Neutrophil (primary cell): ENCODE data around the gene ADAMTS4.

Source experiments
- H3K27ac ChIP-seq: fragments of 200-600 bp; sonication (generic); 2 replicates; pipeline ENCODE4 v1.5.1; 2016; ENCODE audit warnings: mild to moderate bottlenecking, moderate library complexity
- H3K27me3 ChIP-seq: fragments of 200-600 bp; sonication (generic); 2 replicates; pipeline ENCODE4 v1.6.0; 2016; ENCODE audit warnings: mild to moderate bottlenecking
- H3K36me3 ChIP-seq: fragments of 200-600 bp; sonication (generic); 2 replicates; pipeline ENCODE4 v1.5.1; 2017
- H3K4me1 ChIP-seq, 2 experiments: fragments of 200-600 bp in 1 of 2; sonication (generic) in 1 of 2; 1 replicate in 1 of 2; 2 replicates in 1 of 2; pipeline versions ENCODE4 v1.5.1 to v1.6.1; 2013 to 2016; ENCODE audit warnings: low read depth in 1 of 2, low read length in 1 of 2, mild to moderate bottlenecking in 1 of 2, moderate library complexity in 1 of 2; ENCODE audit not compliant: control insufficient read depth in 1 of 2, insufficient read depth in 1 of 2
- H3K4me3 ChIP-seq, 2 experiments: fragments of 200-600 bp in 1 of 2; sonication (generic) in 1 of 2; 1 replicate in 1 of 2; 2 replicates in 1 of 2; pipeline ENCODE4 v1.5.1; 2013 to 2016; ENCODE audit warnings: low read depth in 1 of 2, low read length in 1 of 2, mild to moderate bottlenecking in 1 of 2, moderate library complexity in 1 of 2
- H3K9me3 ChIP-seq: fragments of 200-600 bp; sonication (generic); 2 replicates; pipeline ENCODE4 v1.5.1; 2016
- TF ChIP-seq, protein P1 (sequence below): fragments of 200-600 bp; sonication (generic); IDR thresholded peaks from 2 replicates; pipeline ENCODE4 v1.5.1; 2016; ENCODE audit warnings: antibody characterized with exemption

The ADAMTS4 gene

DNA sequence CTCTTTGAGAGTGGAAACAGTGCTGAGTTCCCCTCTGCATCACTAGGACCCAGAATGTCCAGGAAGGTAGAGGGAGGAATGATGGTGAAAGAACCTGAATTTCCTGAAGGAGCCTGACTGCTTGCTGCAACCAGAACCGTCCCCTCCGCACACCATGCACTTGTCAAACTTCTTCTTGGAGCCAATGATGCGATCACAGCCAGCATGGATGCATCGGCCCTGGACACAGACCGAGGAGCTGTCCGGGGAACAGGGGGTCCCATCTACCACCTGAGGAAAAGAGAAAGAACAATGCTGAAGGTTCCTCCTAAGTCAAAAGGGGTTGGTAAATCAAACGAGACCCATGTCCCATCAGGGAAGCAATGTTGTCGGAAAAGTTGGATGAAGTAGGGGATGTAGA is 6.9 kb downstream of the ADAMTS4 start:
- H3K4me1 ChIP-seq: peaks cover 3 to 9% of the 10 kb centered on the region in 2 experiments
- H3K9me3 ChIP-seq: no peaks in the 10 kb centered on the region
- H3K4me3 ChIP-seq: no peak overlapping the region
- TF ChIP-seq, protein P1, sequence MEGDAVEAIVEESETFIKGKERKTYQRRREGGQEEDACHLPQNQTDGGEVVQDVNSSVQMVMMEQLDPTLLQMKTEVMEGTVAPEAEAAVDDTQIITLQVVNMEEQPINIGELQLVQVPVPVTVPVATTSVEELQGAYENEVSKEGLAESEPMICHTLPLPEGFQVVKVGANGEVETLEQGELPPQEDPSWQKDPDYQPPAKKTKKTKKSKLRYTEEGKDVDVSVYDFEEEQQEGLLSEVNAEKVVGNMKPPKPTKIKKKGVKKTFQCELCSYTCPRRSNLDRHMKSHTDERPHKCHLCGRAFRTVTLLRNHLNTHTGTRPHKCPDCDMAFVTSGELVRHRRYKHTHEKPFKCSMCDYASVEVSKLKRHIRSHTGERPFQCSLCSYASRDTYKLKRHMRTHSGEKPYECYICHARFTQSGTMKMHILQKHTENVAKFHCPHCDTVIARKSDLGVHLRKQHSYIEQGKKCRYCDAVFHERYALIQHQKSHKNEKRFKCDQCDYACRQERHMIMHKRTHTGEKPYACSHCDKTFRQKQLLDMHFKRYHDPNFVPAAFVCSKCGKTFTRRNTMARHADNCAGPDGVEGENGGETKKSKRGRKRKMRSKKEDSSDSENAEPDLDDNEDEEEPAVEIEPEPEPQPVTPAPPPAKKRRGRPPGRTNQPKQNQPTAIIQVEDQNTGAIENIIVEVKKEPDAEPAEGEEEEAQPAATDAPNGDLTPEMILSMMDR: no peak
- H3K27me3 ChIP-seq: no peaks in the 10 kb centered on the region
- H3K27ac ChIP-seq: no peak overlapping the region
- H3K36me3 ChIP-seq: no peaks in the 10 kb centered on the region

DNA sequence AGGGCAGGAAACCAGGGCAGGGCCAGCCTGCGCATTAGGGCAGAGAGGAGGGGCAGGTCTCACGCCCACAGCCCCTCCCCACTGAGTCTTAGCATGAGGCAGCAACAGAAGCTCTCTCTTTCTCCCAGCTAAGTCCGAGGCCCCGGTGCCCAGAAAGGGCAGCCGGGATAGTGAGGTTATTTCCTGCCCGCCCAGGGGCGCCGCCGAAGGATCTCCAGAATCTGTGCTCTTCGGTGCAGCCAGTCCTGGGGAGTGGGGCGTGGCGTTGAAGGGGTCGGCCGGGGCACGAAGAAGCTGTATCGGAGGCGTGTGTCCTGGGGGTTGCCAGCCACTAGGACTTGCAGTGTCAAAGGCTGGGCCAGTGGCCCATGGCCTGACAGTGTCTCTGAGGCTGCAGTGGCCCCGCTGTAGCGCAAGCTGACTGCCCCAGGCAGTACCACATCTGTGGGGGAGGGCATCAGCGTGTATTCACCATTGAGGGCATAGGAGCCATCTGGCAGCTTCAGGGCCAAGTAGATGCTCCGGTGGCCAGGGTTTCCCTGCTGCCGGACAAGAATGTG is 7.8 kb downstream of the ADAMTS4 start:
- Histone ChIP-seq H3K36me3 (no peaks in the 10 kb centered on the region), H3K27ac (no peak overlapping the region), H3K27me3 (no peaks in the 10 kb centered on the region), H3K4me1 (peaks cover 8 to 14% of the 10 kb centered on the region in 2 experiments), H3K4me3 (no peak overlapping the region), H3K9me3 (no peaks in the 10 kb centered on the region)
- TF ChIP-seq, protein P1: no peak

DNA sequence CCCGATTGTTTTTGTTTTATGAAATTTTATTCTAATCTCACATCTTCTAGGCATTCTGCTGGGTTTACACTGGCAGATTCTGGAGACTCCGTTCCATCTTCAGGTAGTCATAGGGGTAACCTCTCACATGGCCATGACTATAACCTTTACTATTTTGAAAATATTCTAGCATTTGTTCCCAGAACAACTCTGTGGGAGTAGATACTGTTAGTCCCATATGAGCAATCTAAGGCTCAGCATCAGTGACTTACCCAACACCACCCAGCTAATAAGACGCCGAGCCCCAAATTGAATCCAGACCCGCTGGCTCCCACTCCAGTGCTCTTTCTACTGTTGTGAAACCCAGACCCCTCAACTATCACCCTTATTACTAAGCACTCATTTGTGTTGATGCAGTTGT is 9.8 kb downstream of the ADAMTS4 start:
- Histone ChIP-seq H3K27ac (no peak overlapping the region), H3K9me3 (no peaks in the 10 kb centered on the region), H3K36me3 (no peaks in the 10 kb centered on the region), H3K4me3 (no peak overlapping the region), H3K4me1 (peaks cover 28 to 33% of the 10 kb centered on the region in 2 experiments), H3K27me3 (no peaks in the 10 kb centered on the region)
- TF ChIP-seq, protein P1: no peak

DNA sequence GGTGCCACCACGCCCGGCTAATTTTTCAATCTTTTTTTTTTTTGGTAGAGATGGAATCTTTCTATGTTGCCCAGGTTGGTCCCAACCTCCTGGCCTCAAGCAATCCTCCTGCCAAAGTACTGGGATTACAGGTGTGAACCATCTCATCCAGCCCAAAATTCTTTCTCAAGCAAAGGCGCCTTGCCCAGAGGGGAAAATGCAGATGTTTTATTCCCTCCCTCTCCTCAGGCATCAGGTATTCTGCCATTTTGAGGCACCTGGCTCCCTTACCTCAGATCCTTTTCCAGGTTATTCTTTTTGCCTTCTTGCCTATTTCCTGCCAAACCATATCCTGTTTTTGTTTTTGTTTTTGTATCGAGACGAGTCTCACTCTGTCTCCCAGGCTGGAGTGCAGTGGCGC is 10.5 kb downstream of the ADAMTS4 start:
- H3K9me3 ChIP-seq: no peaks in the 10 kb centered on the region
- TF ChIP-seq, protein P1: no peak
- no peaks in the 10 kb centered on the region for H3K27me3 ChIP-seq
- H3K36me3 ChIP-seq: no peaks in the 10 kb centered on the region
- H3K27ac ChIP-seq: no peak overlapping the region
- H3K4me1 ChIP-seq: peaks cover 29 to 33% of the 10 kb centered on the region in 2 experiments
- no peak overlapping the region for H3K4me3 ChIP-seq

DNA sequence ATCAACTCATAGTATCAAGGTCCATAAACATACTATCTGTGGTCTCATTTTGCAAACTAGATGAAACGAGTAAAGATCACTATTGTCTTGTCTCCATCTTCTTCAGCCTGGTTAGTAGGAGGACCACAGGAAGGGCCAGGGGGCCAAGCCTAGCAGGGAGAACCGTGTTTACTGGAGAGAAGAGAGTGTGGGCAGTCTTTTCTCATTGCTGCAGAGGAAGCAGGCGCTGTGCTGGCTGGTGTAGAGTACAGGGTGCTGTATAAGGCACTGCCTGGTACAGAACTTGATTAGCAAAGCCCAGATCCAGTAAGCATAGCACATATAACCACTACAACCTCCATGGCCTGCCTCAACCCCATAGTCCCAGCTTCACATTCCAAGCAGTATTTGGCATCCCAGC is 11.5 kb downstream of the ADAMTS4 start:
- peaks cover 28 to 29% of the 10 kb centered on the region in 2 experiments for H3K4me1 ChIP-seq
- H3K36me3 ChIP-seq: no peaks in the 10 kb centered on the region
- TF ChIP-seq, protein P1: no peak
- H3K4me3 ChIP-seq: no peak overlapping the region
- H3K27ac ChIP-seq: no peak overlapping the region
- no peaks in the 10 kb centered on the region for H3K27me3 ChIP-seq
- H3K9me3 ChIP-seq: no peaks in the 10 kb centered on the region
